Smooth muscle cell (in vitro differentiated cells): ENCODE results near the gene CENATAC. TPM values are rescaled to one million over a fixed set of nuclear protein-coding genes. Genes with fewer than 3 reads are reported as not detected.

Experiments
- DNase-seq: peaks from one replicate; lab custom pipeline; 2025; ENCODE audit not compliant: unreplicated experiment; lab: John Stamatoyannopoulos, UW
- H2AFZ ChIP-seq: fragments of 200-600 bp; sonication (generic); 2 replicates; pipeline ENCODE4 v1.6.0; 2016; ENCODE audit warnings: antibody characterized with exemption, low read depth, mild to moderate bottlenecking
- H3F3A ChIP-seq: fragments of 200-600 bp; sonication (generic); 2 replicates; pipeline ENCODE4 v1.6.0; 2017; ENCODE audit warnings: antibody characterized with exemption, low read depth
- H3K27ac ChIP-seq: fragments of 200-600 bp; sonication (generic); 2 replicates; pipeline ENCODE4 v1.5.1; 2016; ENCODE audit warnings: low read depth, mild to moderate bottlenecking
- H3K27me3 ChIP-seq: fragments of 200-600 bp; sonication (generic); 2 replicates; pipeline ENCODE4 v1.6.1; 2016; ENCODE audit warnings: low read depth, mild to moderate bottlenecking
- H3K36me3 ChIP-seq: fragments of 200-600 bp; sonication (generic); 2 replicates; pipeline ENCODE4 v1.5.1; 2016; ENCODE audit warnings: low read depth
- H3K4me1 ChIP-seq: fragments of 200-600 bp; sonication (generic); 2 replicates; pipeline ENCODE4 v1.5.1; 2016; ENCODE audit warnings: low read depth
- H3K4me2 ChIP-seq: fragments of 200-600 bp; sonication (generic); 2 replicates; pipeline ENCODE4 v1.6.0; 2016; ENCODE audit warnings: mild to moderate bottlenecking
- H3K4me3 ChIP-seq: fragments of 200-600 bp; sonication (generic); 2 replicates; pipeline ENCODE4 v1.5.1; 2016; ENCODE audit warnings: mild to moderate bottlenecking
- H3K79me2 ChIP-seq: fragments of 200-600 bp; sonication (generic); 2 replicates; pipeline ENCODE4 v1.6.0; 2016; ENCODE audit warnings: low read depth, mild to moderate bottlenecking
- H3K9ac ChIP-seq: fragments of 200-600 bp; sonication (generic); 2 replicates; pipeline ENCODE4 v1.6.0; 2016; ENCODE audit warnings: low read depth
- H3K9me3 ChIP-seq: fragments of 200-600 bp; sonication (generic); replicated peaks from 2 replicates; pipeline ENCODE4 v1.5.1; 2016; ENCODE audit warnings: low read depth
- H4K20me1 ChIP-seq: fragments of 200-600 bp; sonication (generic); 2 replicates; pipeline ENCODE4 v1.6.0; 2016; ENCODE audit warnings: low read depth
- WGBS: methylation state at CpG from one replicate; pipeline ENCODE4 v1.1.7; 2016; ENCODE audit warnings: low lambda C conversion rate; 5-methylcytosine and 5-hydroxymethylcytosine counted together
- polyA plus RNA-seq: library from polyadenylated mRNA; unstranded; fragments of >200 nt; fragmentation: Nextera tagmentation; extraction: Ambion mirVana; gene quantifications from 2 replicates; pipeline ENCODE4 v1.2.1, GENCODE V29; 2016
- total RNA-seq: library from RNA; depleted of rRNA; stranded (reverse); fragments of >200 nt; gene quantifications from 2 replicates; pipeline ENCODE4 v1.2.3, GENCODE V29; 2014
- TF ChIP-seq, protein P1 (sequence below): fragments of 200-600 bp; sonication (generic); IDR thresholded peaks from 2 replicates; pipeline ENCODE4 v1.5.1; 2017; ENCODE audit warnings: borderline replicate concordance, mild to moderate bottlenecking, antibody characterized with exemption; ENCODE audit not compliant: insufficient read depth, poor library complexity, severe bottlenecking

The CENATAC gene
- total and polyA plus RNA-seq, 2 experiments from 2014 or later, result 5.3 to 17.8 TPM

DNA sequence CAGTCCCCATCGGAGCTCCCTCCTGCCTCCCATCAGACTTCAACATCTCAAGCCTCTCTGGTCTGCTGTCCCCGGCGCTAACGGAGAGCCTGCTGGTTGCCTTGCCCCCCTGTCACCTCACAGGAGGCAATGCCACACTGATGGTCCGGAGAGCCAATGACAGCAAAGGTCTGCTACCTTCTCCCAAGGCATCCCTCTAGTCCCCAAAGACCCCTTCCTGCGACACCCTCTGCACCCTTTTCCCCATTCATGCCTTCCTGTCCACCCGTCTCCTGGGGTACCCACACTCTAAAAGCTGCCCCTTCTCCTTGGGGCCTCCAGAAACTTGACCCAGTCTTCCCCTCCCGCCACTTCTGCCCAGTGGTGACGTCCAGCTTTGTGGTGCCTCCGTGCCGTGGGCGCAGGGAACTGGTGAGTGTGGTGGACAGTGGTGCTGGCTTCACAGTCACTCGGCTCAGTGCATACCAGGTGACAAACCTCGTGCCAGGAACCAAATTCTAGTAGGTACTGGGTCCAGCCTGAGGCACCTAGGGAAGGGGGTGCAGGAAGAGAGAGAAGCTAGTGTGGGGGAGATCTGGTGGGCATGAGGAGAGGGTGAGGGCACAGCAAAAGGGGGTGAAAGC, 41.0 kb upstream of the CENATAC start:
- Histone ChIP-seq H3K79me2 (no peaks in the 10 kb centered on the region), H3K4me2 (no peak overlapping the region), H3K27me3 (peaks cover 4% of the 10 kb centered on the region), H4K20me1 (no peaks in the 10 kb centered on the region), H3K9me3 (no peaks in the 10 kb centered on the region), H3K36me3 (no peaks in the 10 kb centered on the region), H3K9ac (no peak overlapping the region), H3K4me1 (no peaks in the 10 kb centered on the region), H3K27ac (no peak overlapping the region), H2AFZ (no peak overlapping the region), H3F3A (no peaks in the 10 kb centered on the region), H3K4me3 (no peak overlapping the region)
- 66% methylated on average over 14 of the region's 14 CpGs for WGBS
- no peak for DNase-seq
- TF ChIP-seq, protein P1, sequence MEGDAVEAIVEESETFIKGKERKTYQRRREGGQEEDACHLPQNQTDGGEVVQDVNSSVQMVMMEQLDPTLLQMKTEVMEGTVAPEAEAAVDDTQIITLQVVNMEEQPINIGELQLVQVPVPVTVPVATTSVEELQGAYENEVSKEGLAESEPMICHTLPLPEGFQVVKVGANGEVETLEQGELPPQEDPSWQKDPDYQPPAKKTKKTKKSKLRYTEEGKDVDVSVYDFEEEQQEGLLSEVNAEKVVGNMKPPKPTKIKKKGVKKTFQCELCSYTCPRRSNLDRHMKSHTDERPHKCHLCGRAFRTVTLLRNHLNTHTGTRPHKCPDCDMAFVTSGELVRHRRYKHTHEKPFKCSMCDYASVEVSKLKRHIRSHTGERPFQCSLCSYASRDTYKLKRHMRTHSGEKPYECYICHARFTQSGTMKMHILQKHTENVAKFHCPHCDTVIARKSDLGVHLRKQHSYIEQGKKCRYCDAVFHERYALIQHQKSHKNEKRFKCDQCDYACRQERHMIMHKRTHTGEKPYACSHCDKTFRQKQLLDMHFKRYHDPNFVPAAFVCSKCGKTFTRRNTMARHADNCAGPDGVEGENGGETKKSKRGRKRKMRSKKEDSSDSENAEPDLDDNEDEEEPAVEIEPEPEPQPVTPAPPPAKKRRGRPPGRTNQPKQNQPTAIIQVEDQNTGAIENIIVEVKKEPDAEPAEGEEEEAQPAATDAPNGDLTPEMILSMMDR, result no peak

DNA sequence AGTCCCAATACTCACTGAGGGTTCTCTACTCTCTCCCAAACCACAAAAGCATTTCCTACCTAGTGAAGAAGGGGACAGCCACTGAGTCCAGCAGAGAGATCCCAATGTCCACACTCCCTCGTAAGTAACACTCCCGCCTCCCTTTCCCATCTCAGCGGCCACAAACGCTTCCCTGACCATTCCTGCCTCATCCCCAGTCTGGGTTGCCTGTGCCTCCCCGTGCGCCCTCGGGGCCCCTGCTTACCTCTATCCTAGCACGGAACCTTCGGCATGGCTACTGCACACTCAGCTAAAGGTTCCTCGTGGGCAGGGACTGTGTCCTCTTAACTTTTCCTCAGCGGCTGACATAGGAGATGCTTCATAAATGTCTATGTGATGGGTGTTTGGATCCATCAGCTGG, 40.4 kb upstream of the CENATAC start:
- no peaks in the 10 kb centered on the region for H3F3A ChIP-seq
- no peaks in the 10 kb centered on the region for H3K9me3 ChIP-seq
- no peaks in the 10 kb centered on the region for H3K79me2 ChIP-seq
- H3K4me1 ChIP-seq, result no peaks in the 10 kb centered on the region
- H3K9ac ChIP-seq, result no peak overlapping the region
- H3K36me3 ChIP-seq, result no peaks in the 10 kb centered on the region
- no peak overlapping the region for H3K4me3 ChIP-seq
- no peaks in the 10 kb centered on the region for H4K20me1 ChIP-seq
- no peak overlapping the region for H2AFZ ChIP-seq
- TF ChIP-seq, protein P1, result no peak
- H3K27ac ChIP-seq, result no peak overlapping the region
- peaks cover 4% of the 10 kb centered on the region for H3K27me3 ChIP-seq
- DNase-seq, result no peak
- H3K4me2 ChIP-seq, result no peak overlapping the region
- 84% methylated on average over 11 of the region's 11 CpGs for WGBS

DNA sequence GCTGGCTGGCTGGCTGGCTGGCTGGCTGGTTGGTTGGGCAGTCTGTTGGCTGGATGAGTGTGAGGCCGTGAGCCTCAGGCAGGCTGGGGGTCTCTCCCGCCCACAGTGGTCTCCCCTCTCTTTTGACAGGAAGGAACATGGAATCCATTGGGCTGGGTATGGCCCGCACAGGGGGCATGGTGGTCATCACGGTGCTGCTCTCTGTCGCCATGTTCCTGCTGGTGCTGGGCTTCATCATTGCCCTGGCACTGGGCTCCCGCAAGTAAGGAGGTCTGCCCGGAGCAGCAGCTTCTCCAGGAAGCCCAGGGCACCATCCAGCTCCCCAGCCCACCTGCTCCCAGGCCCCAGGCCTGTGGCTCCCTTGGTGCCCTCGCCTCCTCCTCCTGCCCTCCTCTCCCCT, 40.0 kb upstream of the CENATAC start:
- Histone ChIP-seq H3K27ac (no peak overlapping the region), H3K9me3 (no peaks in the 10 kb centered on the region), H3F3A (no peaks in the 10 kb centered on the region), H3K79me2 (no peaks in the 10 kb centered on the region), H3K4me3 (no peak overlapping the region), H3K4me1 (no peaks in the 10 kb centered on the region), H4K20me1 (no peaks in the 10 kb centered on the region), H3K27me3 (peaks cover 4% of the 10 kb centered on the region), H3K36me3 (no peaks in the 10 kb centered on the region), H3K9ac (no peak overlapping the region), H2AFZ (no peak overlapping the region), H3K4me2 (no peak overlapping the region)
- 95% methylated on average over 3 of the region's 8 CpGs for WGBS
- TF ChIP-seq, protein P1, result no peak
- no peak for DNase-seq

DNA sequence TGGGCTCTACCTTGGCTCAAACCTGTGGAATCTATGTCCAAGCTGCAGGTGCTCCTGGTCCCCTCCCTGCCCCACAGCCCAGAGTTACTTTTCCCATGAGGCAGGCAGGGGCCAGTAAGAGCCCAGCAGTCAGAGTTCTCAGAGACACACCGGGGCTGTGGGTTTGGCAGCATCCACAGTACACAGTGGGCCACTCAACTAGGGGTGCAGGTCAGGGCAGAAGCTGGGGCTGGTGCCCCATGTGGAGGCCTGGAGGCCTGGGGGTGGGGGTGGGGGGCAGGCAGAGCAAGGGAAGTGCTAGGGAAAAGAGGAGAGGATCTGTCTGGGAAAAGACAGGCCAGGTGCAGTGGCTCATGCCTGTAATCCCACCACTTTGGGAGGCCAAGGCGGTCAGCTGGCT, 39.4 kb upstream of the CENATAC start:
- no peak for DNase-seq
- no peak overlapping the region for H3K9ac ChIP-seq
- WGBS, result 87% methylated on average over 2 of the region's 2 CpGs
- H4K20me1 ChIP-seq, result no peaks in the 10 kb centered on the region
- no peaks in the 10 kb centered on the region for H3K79me2 ChIP-seq
- H3K4me1 ChIP-seq, result no peaks in the 10 kb centered on the region
- H3K4me2 ChIP-seq, result no peak overlapping the region
- H2AFZ ChIP-seq, result no peak overlapping the region
- H3K27me3 ChIP-seq, result peaks cover 3% of the 10 kb centered on the region
- no peaks in the 10 kb centered on the region for H3K36me3 ChIP-seq
- TF ChIP-seq, protein P1, result no peak
- H3K4me3 ChIP-seq, result no peak overlapping the region
- H3K27ac ChIP-seq, result no peak overlapping the region
- no peaks in the 10 kb centered on the region for H3F3A ChIP-seq
- H3K9me3 ChIP-seq, result no peaks in the 10 kb centered on the region
